NCI-H146 treated with DMSO at 0.1 percent for 48 hours (cell line): ENCODE measurements around the gene RPTN.
"Not testable (repeated sequence)": the region's sequence is repeated elsewhere in the genome, so short reads cannot be mapped to it uniquely, and the experiment has no call there.

ENCODE experiments used
- DNase-seq: peaks from one replicate; lab custom pipeline; 2025; ENCODE audit not compliant: unreplicated experiment; lab: John Stamatoyannopoulos, UW

Gene RPTN

DNA sequence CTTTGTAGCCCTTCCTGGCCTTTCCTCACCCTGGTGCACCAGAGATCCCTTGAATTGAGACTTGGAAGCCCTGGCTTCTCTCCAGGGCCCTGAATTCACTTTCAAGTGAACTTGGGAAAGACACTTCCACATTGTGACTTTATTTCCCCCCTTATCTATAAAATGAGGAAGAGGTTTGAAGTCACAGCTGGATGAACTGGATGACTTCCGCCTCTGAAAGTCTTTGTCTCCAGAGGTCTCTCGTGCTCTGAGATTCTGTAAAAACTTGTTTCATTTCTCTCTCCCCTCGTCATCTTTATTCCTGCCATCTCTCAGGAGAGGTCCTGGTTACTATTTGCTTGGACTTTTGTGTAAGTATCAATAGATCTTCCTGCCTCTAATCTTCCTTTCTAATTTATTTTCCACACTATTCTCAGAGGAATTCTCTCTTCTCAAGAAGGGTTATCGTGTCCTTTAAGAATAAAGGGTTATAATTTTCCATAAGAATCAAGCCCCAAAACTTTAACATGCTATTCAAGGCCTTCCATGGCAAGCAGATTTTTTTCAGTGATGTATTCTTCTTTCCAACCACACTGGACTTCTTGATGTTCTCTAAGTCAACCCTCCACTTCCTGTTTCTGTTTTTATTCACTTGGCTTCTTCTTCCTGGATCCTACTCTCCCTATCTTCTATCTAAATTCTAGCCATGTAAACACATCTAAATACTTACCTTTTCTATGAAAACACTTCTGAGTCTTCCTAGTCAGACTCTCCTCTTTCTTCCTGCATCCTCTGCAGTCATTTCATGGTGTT lies 6.5 kb upstream of the RPTN start:
- no peak for DNase-seq

GRCh38 chr1:152164517-152165136 lies 5.6 kb upstream of the RPTN start:
- DNase-seq = no peak

- no peak for DNase-seq
Observed at GRCh38 chr1:152162792-152163463, 3.9 kb upstream of the RPTN start.

GRCh38 chr1:152160576-152160975 lies 1.5 kb upstream of the RPTN start:
- DNase-seq = no peak

DNA sequence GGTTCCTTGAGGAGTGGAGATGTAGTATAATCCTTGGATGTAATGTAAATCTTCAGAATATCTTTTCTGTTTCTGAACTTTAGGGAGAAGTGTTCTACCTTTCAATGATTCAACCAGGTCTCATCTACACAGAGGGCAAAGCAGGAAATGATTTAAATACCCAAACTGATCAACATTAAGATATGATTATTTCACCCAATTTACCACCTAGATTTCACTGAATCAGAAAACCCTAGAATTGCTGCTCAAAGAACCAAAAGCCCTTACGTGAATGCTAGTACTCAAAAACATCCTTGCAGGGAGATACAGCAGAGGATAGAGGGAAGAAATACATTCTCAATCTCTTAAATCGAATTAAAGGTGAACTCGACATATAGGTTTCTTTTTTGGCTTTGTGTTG lies 5.0 kb downstream of the RPTN start:
- no peak for DNase-seq

DNA sequence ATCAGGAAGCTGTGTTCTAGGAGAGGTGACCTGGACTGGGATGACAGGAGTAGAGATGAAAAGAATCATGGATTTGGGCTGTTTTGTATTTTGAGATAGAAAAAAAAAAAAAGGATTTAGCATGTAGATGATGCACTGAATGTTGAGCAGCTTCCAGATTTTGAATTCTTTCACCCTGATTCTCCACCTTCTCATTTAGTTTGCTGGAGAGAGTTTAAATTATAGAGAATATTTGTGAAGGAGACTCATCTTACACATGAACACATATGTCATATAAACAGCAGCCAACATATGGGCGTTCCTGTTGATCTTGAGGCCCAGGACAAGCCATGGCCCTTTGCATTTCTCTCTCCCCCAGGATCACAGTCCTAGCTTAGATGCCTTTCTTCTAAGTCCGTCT lies 7.4 kb downstream of the RPTN start:
- no peak for DNase-seq

- DNase-seq = no peak
Observed at GRCh38 chr1:152148981-152149380, 10.0 kb downstream of the RPTN start.

GRCh38 chr1:152148051-152148450 lies 11.0 kb downstream of the RPTN start:
- no peak for DNase-seq

GRCh38 chr1:152145769-152146168 lies 13.3 kb downstream of the RPTN start:
- no peak for DNase-seq

DNA sequence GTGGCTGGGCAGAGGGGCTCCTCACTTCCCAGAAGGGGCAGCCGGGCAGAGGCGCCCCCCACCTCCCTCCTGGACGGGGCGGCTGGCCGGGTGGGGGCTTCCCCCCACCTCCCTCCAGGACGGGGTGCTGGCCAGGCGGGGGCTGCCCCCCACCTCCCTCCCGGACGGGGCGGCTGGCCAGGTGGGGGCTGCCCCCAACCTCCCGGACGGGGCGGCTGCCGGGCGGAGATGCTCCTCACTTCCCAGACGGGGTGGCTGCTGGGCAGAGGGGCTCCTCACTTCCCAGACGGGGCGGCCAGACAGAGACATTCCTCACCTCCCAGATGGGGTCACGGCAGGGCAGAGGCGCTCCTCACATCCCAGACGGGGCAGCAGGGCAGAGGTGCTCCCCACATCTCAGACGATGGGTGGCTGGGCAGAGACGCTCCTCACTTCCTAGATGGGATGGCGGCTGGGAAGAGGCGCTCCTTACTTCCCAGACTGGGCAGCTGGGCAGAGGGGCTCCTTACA lies 14.3 kb downstream of the RPTN start:
- DNase-seq = not testable (repeated sequence)

- DNase-seq = no peak
Observed at GRCh38 chr1:152143150-152143887, 15.7 kb downstream of the RPTN start.

DNA sequence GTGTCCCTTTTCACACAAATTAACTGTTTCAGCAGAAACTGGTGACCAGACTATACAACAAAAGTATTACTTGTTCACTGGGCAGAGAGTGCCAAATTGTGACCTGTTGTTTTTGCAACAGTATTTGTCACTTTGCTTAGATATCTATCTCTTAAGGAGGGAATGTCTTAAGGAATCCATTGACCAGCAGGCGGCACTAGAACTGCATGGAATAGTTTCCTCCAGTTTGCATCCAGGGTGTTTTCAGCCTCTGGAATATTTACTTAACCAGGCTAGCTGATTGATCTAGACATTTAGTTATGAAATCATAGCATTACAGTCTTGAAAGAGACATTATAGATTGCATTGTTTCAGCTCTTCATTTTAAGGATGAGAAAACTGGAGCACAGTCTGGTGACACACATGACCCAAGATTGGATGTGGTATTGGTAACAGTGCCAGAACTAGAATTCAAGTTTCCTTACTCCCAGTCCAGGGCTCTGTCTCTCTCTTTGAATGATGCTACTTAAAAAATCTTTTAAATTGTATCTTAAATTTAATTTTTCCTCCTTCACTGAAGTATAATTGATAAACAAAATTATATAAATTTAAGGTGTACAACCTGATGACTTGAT lies 16.9 kb downstream of the RPTN start:
- DNase-seq = no peak

GRCh38 chr1:152137215-152137614 lies 21.8 kb downstream of the RPTN start:
- DNase-seq = no peak

DNA sequence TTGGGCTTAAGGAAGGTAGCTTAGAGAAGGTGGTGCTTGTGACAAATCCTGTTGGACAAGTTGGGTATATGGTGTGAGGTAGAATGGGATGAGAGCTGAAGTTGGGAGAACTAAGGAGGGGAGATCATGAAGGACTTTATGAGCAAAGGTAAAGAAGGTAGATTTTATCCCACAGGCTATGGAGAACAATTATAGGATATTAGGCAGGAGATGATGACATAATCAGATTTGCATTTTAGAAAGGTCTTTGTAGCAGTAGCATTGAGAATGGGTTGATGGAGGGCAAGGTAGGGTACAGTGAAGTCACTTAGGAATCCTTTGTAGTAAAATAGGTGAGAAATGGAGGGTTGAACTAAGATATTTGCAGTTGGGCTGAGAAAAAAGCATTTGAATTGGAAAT lies 28.8 kb downstream of the RPTN start:
- no peak for DNase-seq

- no peak for DNase-seq
Observed at GRCh38 chr1:152127673-152128072, 31.4 kb downstream of the RPTN start.

GRCh38 chr1:152125834-152126443 lies 33.1 kb downstream of the RPTN start:
- DNase-seq = no peak

DNA sequence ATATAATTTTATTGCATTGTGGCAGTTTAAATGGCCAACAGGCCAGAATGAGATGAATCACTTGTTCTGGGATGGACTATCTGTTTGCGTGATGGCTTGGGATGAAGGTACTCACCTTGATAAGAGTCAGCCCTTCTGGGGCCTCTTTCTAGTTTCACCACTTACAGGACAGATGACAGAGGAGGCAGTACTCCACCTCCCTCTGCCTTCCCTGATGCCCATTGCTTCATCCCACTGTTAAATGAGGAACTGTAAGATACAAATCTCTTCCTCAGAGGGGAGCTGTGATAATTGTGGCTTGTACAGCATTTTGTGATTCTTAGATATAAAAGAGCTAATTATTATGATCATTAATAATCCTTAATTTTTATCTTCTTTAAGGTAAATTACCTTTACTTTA lies 40.1 kb downstream of the RPTN start:
- DNase-seq = no peak

DNA sequence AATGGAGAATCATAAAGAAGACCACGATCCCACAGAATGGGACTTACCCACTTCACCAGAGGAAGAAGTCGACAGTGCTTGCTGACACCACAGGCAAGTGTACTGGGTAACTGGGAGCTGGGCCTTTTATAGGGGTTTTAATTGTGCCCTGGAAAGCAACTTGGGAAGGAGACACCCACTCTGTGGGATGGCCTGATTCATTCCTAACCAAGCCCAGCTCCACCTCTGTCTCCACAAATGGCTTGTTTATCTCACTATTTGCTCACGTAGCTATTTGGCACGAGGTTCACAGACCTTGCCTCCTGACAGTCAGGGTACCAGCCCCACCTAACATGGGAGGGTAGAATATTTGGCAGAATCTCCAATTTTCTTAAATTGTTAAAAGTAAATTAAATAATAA lies 43.7 kb downstream of the RPTN start, which contains the start of gene TCHH:
TSS of gene TCHH (minus strand) at position 101 of the 400 bp plus-strand sequence. CDS start 1,364 bp downstream, outside the sequence.
- no peak for DNase-seq

- DNase-seq = no peak
Observed at GRCh38 chr1:152112885-152113432, 46.1 kb downstream of the RPTN start.
